Chondrocyte (in vitro differentiated cells): Measurements from ENCODE around the gene DHX58. TPM values are rescaled to one million over a fixed set of nuclear protein-coding genes. Genes with fewer than 3 reads are reported as not detected.

Experiments used
- DNase-seq: peaks from one replicate; pipeline ENCODE4 v3.0.0; 2021; ENCODE audit warnings: mixed read lengths, low spot score
- H3K27ac Mint-ChIP-seq: one replicate; pipeline ENCODE4 v1.8.0; 2021; ENCODE audit warnings: mild to moderate bottlenecking, moderate library complexity, mixed read lengths; ENCODE audit not compliant: unreplicated experiment
- H3K27me3 Mint-ChIP-seq: 2 replicates; pipeline ENCODE4 v1.8.0; 2021; ENCODE audit warnings: low read depth, mixed read lengths
- H3K36me3 Mint-ChIP-seq: 2 replicates; pipeline ENCODE4 v1.8.0; 2021; ENCODE audit warnings: low read depth, mixed read lengths
- H3K4me1 Mint-ChIP-seq: 2 replicates; pipeline ENCODE4 v1.8.0; 2021; ENCODE audit warnings: low read depth, mild to moderate bottlenecking, mixed read lengths
- H3K4me3 Mint-ChIP-seq: one replicate; pipeline ENCODE4 v1.8.0; 2021; ENCODE audit warnings: mild to moderate bottlenecking, moderate library complexity, mixed read lengths; ENCODE audit not compliant: unreplicated experiment
- H3K9me3 Mint-ChIP-seq: 2 replicates; pipeline ENCODE4 v1.8.0; 2021; ENCODE audit warnings: low read depth, mixed read lengths
- total RNA-seq: library from RNA; stranded (reverse); gene quantifications from 3 replicates; pipeline ENCODE4 v1.2.1, GENCODE V29; 2021
- TF ChIP-seq, protein P1 (sequence below): fragments of 200-600 bp; sonication (generic); IDR thresholded peaks from 2 replicates; pipeline ENCODE4 v1.5.0; 2021; ENCODE audit warnings: antibody characterized with exemption, mild to moderate bottlenecking, moderate library complexity

DHX58 gene
- total RNA-seq, 1 donor from 2014 or later, result 0.55 TPM

GRCh38 chr17:42131981-42132432, 19.5 kb upstream of the DHX58 start:
- Mint-ChIP-seq H3K27me3 (no peaks in the 10 kb centered on the region), H3K36me3 (peaks cover 28% of the 10 kb centered on the region), H3K27ac (peak overlapping the region; percentile 91), H3K4me1 (peaks cover 45% of the 10 kb centered on the region), H3K4me3 (no peak overlapping the region), H3K9me3 (no peaks in the 10 kb centered on the region)
- no peak for DNase-seq
- TF ChIP-seq, protein P1, sequence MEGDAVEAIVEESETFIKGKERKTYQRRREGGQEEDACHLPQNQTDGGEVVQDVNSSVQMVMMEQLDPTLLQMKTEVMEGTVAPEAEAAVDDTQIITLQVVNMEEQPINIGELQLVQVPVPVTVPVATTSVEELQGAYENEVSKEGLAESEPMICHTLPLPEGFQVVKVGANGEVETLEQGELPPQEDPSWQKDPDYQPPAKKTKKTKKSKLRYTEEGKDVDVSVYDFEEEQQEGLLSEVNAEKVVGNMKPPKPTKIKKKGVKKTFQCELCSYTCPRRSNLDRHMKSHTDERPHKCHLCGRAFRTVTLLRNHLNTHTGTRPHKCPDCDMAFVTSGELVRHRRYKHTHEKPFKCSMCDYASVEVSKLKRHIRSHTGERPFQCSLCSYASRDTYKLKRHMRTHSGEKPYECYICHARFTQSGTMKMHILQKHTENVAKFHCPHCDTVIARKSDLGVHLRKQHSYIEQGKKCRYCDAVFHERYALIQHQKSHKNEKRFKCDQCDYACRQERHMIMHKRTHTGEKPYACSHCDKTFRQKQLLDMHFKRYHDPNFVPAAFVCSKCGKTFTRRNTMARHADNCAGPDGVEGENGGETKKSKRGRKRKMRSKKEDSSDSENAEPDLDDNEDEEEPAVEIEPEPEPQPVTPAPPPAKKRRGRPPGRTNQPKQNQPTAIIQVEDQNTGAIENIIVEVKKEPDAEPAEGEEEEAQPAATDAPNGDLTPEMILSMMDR, result no peak

DNA sequence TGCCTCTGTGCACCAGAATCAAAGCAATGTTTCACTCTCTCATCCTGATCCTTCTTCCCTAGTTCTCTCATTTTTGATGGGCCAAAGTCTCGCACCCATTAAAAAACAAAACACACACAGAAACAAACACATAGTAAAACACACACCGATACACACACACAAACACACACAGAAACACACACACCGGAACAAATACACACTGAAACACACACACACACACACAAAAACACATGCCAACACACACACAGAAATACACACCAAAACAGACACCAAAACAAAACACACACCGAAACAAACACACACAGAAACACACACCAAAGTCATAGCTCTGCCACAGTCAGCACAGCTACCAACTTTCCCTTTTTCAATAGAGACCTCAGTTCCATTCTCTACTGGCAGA, 18.7 kb upstream of the DHX58 start:
- Mint-ChIP-seq H3K9me3 (no peaks in the 10 kb centered on the region), H3K4me3 (no peak overlapping the region), H3K36me3 (peaks cover 32% of the 10 kb centered on the region), H3K27me3 (no peaks in the 10 kb centered on the region), H3K4me1 (peaks cover 44% of the 10 kb centered on the region), H3K27ac (peak overlapping the region; percentile 77)
- TF ChIP-seq, protein P1, result no peak
- DNase-seq, result no peak

- Mint-ChIP-seq H3K4me1 (peaks cover 35% of the 10 kb centered on the region), H3K36me3 (peaks cover 28% of the 10 kb centered on the region), H3K27me3 (no peaks in the 10 kb centered on the region), H3K9me3 (no peaks in the 10 kb centered on the region), H3K4me3 (no peak overlapping the region), H3K27ac (no peak overlapping the region)
- no peak for DNase-seq
- TF ChIP-seq, protein P1, result no peak
Measured at GRCh38 chr17:42130310-42130936, 17.9 kb upstream of the DHX58 start.

- TF ChIP-seq, protein P1, result no peak
- Mint-ChIP-seq H3K4me3 (no peak overlapping the region), H3K27ac (peak overlapping the region; percentile 27), H3K36me3 (peaks cover 29% of the 10 kb centered on the region), H3K4me1 (peaks cover 32% of the 10 kb centered on the region), H3K27me3 (no peaks in the 10 kb centered on the region), H3K9me3 (no peaks in the 10 kb centered on the region)
- DNase-seq, result no peak
Measured at GRCh38 chr17:42129109-42129837, 16.8 kb upstream of the DHX58 start.

DNA sequence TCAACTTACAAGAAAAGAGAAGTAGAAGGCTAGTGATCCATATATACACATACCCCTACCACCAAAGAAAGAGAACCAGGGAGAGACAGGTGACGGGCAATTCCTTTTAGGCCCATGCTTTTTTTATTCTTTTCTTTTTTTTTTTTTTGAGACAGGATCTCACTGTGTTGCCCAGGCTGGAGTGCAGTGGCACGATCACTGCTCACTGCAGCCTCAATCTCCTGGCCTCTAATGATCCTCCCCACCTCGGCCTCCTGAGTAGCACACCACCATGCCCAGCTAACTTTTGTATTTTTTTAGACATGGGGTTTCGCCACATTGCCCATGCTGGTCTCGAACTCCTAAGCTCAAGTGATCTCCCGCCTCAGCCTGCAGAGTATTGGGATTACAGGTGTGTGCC, 14.9 kb upstream of the DHX58 start:
- Mint-ChIP-seq H3K36me3 (peaks cover 29% of the 10 kb centered on the region), H3K27ac (no peak overlapping the region), H3K4me1 (peaks cover 16% of the 10 kb centered on the region), H3K4me3 (no peak overlapping the region), H3K9me3 (no peaks in the 10 kb centered on the region), H3K27me3 (no peaks in the 10 kb centered on the region)
- TF ChIP-seq, protein P1, result no peak
- no peak for DNase-seq
